ENCODE results near the gene SPEN. TPM values are rescaled to one million over a fixed set of nuclear protein-coding genes. Genes with fewer than 3 reads are reported as not detected.

SPEN gene
- total and polyA plus RNA-seq, 2 experiments from 2014 or later, result 14.9 to 43.6 TPM

DNA sequence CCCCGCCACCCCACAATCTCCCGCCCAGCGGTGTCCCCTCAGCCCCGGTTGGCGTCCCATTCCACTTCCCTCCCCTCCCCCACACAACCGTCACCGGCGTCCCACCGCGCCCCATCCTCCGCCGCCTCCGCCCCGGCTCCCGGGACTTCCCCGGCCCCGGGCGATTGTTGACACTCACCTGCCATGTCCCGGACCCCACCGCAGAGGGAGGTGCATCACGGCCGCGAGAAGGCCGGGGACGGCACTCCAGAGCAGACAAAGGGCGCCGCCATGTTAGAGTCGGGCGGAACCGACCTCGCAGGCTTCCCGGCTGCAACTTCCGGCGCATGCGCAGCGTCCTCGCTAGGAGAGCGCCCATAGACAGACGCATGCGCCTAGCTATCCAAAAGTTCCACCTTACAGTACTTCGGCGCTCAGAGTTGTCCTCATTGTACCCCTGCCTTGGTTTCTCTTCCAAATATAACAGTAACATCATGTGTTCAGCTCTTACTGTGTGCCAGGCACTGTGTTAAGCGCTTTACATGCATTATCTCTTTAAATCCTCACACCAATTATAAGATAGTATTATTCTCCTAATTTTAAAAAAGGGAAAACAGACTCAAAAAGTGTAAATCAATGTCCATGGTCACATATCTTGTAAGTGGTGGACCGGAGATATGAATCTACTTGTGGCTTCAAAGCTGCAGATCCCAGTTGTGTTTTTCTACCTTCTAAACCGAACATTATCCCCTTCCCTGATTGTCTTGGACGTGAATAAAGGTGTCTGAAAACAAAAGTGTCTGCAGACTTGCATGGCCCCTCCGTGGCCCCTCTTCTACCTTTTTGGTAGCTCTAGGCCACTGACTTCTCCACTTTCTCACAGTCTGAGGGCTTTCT is 128.5 kb downstream of the SPEN start, which contains the start of gene ZBTB17:
Gene ZBTB17 (minus strand): TSS at position 297 of the 876 bp plus-strand sequence. CDS start 27,606 bp downstream, outside the sequence.
- H3K4me3 Mint-ChIP-seq, result peak within 1 kb of the TSS; percentile 91
- peaks cover 3% of the 10 kb centered on the region for H3K27me3 Mint-ChIP-seq (ENCODE audit: insufficient read depth, low read depth, poor library complexity)
- Histone ChIP-seq H3K79me2 (replicated peaks; ENCODE audit: insufficient read depth) (peaks cover 23% of the 10 kb centered on the region), H2AFZ (peak within 1 kb of the TSS; percentile 90), H3K4me2 (peak within 1 kb of the TSS; percentile 89), H3K27ac (ENCODE audit: low read depth) (no peak within 1 kb of the TSS), H3K27me3 (ENCODE audit: insufficient read depth) (no peaks in the 10 kb centered on the region), H3K9me2 (ENCODE audit: insufficient read depth) (no peaks in the 10 kb centered on the region), H3K4me3 (peak within 1 kb of the TSS; percentile 73), H3F3A (replicated peaks; ENCODE audit: low read depth) (peaks cover 6% of the 10 kb centered on the region; the same call in 1 of the 2 replicates), H3K4me1 (ENCODE audit: insufficient read depth) (peaks cover 8% of the 10 kb centered on the region), H4K20me1 (replicated peaks; ENCODE audit: insufficient read depth) (no peaks in the 10 kb centered on the region), H3K36me3 (ENCODE audit: insufficient read depth) (no peaks in the 10 kb centered on the region)
- peaks cover 10% of the 10 kb centered on the region for H3K36me3 Mint-ChIP-seq (ENCODE audit: low read depth)
- DNase-seq (ENCODE audit: low spot score), result peak; percentile 97
- TF ChIP-seq, protein P1, sequence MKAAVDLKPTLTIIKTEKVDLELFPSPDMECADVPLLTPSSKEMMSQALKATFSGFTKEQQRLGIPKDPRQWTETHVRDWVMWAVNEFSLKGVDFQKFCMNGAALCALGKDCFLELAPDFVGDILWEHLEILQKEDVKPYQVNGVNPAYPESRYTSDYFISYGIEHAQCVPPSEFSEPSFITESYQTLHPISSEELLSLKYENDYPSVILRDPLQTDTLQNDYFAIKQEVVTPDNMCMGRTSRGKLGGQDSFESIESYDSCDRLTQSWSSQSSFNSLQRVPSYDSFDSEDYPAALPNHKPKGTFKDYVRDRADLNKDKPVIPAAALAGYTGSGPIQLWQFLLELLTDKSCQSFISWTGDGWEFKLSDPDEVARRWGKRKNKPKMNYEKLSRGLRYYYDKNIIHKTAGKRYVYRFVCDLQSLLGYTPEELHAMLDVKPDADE (IDR thresholded peaks at IDR 0.05), result peak; percentile 88
- TF ChIP-seq NANOG (IDR thresholded peaks at IDR 0.05; ENCODE audit: borderline replicate concordance) (no peak), POLR2AphosphoS5 (IDR thresholded peaks at IDR 0.05; ENCODE audit: low read depth) (peak; percentile 63), ZNF331 (CRISPR knock-in tag; IDR thresholded peaks at IDR 0.05; ENCODE audit: low read depth) (no peak), JUNB (IDR thresholded peaks at IDR 0.05; ENCODE audit: unreplicated experiment) (no peak), STAT1 (IDR thresholded peaks at IDR 0.05; ENCODE audit: unreplicated experiment) (no peak), EZH2phosphoT487 (IDR thresholded peaks at IDR 0.05; ENCODE audit: unreplicated experiment) (no peak), ZNF114 (CRISPR knock-in tag; IDR thresholded peaks at IDR 0.05) (no peak), CREB1 (CRISPR knock-in tag; IDR thresholded peaks at IDR 0.05; ENCODE audit: low read depth) (peak; percentile 80), EZH2 (IDR thresholded peaks at IDR 0.05; ENCODE audit: low read depth, unreplicated experiment) (no peak)
- TF ChIP-seq, protein P2, sequence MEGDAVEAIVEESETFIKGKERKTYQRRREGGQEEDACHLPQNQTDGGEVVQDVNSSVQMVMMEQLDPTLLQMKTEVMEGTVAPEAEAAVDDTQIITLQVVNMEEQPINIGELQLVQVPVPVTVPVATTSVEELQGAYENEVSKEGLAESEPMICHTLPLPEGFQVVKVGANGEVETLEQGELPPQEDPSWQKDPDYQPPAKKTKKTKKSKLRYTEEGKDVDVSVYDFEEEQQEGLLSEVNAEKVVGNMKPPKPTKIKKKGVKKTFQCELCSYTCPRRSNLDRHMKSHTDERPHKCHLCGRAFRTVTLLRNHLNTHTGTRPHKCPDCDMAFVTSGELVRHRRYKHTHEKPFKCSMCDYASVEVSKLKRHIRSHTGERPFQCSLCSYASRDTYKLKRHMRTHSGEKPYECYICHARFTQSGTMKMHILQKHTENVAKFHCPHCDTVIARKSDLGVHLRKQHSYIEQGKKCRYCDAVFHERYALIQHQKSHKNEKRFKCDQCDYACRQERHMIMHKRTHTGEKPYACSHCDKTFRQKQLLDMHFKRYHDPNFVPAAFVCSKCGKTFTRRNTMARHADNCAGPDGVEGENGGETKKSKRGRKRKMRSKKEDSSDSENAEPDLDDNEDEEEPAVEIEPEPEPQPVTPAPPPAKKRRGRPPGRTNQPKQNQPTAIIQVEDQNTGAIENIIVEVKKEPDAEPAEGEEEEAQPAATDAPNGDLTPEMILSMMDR (conservative IDR thresholded peaks at IDR 0.05; ENCODE audit: low read depth in 2 of 2), result no peak
- TF ChIP-seq, protein P3, sequence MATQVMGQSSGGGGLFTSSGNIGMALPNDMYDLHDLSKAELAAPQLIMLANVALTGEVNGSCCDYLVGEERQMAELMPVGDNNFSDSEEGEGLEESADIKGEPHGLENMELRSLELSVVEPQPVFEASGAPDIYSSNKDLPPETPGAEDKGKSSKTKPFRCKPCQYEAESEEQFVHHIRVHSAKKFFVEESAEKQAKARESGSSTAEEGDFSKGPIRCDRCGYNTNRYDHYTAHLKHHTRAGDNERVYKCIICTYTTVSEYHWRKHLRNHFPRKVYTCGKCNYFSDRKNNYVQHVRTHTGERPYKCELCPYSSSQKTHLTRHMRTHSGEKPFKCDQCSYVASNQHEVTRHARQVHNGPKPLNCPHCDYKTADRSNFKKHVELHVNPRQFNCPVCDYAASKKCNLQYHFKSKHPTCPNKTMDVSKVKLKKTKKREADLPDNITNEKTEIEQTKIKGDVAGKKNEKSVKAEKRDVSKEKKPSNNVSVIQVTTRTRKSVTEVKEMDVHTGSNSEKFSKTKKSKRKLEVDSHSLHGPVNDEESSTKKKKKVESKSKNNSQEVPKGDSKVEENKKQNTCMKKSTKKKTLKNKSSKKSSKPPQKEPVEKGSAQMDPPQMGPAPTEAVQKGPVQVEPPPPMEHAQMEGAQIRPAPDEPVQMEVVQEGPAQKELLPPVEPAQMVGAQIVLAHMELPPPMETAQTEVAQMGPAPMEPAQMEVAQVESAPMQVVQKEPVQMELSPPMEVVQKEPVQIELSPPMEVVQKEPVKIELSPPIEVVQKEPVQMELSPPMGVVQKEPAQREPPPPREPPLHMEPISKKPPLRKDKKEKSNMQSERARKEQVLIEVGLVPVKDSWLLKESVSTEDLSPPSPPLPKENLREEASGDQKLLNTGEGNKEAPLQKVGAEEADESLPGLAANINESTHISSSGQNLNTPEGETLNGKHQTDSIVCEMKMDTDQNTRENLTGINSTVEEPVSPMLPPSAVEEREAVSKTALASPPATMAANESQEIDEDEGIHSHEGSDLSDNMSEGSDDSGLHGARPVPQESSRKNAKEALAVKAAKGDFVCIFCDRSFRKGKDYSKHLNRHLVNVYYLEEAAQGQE (IDR thresholded peaks at IDR 0.05; ENCODE audit: unreplicated experiment), result no peak
- TF ChIP-seq, protein P4, sequence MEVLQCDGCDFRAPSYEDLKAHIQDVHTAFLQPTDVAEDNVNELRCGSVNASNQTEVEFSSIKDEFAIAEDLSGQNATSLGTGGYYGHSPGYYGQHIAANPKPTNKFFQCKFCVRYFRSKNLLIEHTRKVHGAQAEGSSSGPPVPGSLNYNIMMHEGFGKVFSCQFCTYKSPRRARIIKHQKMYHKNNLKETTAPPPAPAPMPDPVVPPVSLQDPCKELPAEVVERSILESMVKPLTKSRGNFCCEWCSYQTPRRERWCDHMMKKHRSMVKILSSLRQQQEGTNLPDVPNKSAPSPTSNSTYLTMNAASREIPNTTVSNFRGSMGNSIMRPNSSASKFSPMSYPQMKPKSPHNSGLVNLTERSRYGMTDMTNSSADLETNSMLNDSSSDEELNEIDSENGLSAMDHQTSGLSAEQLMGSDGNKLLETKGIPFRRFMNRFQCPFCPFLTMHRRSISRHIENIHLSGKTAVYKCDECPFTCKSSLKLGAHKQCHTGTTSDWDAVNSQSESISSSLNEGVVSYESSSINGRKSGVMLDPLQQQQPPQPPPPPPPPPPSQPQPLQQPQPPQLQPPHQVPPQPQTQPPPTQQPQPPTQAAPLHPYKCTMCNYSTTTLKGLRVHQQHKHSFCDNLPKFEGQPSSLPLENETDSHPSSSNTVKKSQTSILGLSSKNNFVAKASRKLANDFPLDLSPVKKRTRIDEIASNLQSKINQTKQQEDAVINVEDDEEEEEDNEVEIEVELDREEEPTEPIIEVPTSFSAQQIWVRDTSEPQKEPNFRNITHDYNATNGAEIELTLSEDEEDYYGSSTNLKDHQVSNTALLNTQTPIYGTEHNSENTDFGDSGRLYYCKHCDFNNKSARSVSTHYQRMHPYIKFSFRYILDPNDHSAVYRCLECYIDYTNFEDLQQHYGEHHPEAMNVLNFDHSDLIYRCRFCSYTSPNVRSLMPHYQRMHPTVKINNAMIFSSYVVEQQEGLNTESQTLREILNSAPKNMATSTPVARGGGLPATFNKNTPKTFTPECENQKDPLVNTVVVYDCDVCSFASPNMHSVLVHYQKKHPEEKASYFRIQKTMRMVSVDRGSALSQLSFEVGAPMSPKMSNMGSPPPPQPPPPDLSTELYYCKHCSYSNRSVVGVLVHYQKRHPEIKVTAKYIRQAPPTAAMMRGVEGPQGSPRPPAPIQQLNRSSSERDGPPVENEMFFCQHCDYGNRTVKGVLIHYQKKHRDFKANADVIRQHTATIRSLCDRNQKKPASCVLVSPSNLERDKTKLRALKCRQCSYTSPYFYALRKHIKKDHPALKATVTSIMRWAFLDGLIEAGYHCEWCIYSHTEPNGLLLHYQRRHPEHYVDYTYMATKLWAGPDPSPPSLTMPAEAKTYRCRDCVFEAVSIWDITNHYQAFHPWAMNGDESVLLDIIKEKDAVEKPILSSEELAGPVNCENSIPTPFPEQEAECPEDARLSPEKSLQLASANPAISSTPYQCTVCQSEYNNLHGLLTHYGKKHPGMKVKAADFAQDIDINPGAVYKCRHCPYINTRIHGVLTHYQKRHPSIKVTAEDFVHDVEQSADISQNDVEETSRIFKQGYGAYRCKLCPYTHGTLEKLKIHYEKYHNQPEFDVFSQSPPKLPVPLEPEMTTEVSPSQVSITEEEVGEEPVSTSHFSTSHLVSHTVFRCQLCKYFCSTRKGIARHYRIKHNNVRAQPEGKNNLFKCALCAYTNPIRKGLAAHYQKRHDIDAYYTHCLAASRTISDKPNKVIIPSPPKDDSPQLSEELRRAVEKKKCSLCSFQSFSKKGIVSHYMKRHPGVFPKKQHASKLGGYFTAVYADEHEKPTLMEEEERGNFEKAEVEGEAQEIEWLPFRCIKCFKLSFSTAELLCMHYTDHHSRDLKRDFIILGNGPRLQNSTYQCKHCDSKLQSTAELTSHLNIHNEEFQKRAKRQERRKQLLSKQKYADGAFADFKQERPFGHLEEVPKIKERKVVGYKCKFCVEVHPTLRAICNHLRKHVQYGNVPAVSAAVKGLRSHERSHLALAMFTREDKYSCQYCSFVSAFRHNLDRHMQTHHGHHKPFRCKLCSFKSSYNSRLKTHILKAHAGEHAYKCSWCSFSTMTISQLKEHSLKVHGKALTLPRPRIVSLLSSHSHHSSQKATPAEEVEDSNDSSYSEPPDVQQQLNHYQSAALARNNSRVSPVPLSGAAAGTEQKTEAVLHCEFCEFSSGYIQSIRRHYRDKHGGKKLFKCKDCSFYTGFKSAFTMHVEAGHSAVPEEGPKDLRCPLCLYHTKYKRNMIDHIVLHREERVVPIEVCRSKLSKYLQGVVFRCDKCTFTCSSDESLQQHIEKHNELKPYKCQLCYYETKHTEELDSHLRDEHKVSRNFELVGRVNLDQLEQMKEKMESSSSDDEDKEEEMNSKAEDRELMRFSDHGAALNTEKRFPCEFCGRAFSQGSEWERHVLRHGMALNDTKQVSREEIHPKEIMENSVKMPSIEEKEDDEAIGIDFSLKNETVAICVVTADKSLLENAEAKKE (CRISPR knock-in tag; IDR thresholded peaks at IDR 0.05), result no peak
- H3K27ac Mint-ChIP-seq, result peak within 1 kb of the TSS; percentile 75; the same call in 1 of the 2 replicates
- H3K9me3 Mint-ChIP-seq, result peaks cover 4% of the 10 kb centered on the region
- peak; percentile 94 for ATAC-seq
- H3K4me1 Mint-ChIP-seq, result peaks cover 13% of the 10 kb centered on the region

Measured in GM23338 (cell line).